B cell (primary cell): Measurements from ENCODE around the gene COQ8A. TPM values are rescaled to one million over a fixed set of nuclear protein-coding genes. Genes with fewer than 3 reads are reported as not detected.

ENCODE experiments used
- ATAC-seq: fragments of 200-7000 bp; cut with Tn5 transposase; one replicate; pipeline ENCODE4 v1.10.0; 2021; ENCODE audit warnings: low read depth, mild to moderate bottlenecking, moderate number of reproducible peaks, moderate library complexity
- CTCF ChIA-PET: fragments of 350-600 bp; sonication (Branson Sonifier 250); formaldehyde crosslinking; loops from one replicate; lab custom pipeline; 2021; ENCODE audit warnings: antibody characterized with exemption, inconsistent platforms; lab: Charles Lee
- POLR2A ChIA-PET: fragments of 350-600 bp; sonication (Branson Sonifier 250); formaldehyde crosslinking; loops from one replicate; lab custom pipeline; 2021; ENCODE audit warnings: antibody characterized with exemption; lab: Charles Lee
- DNase-seq: peaks from one replicate; pipeline ENCODE4 v3.0.0; 2013
- H2AFZ ChIP-seq: 2 replicates; pipeline ENCODE4 v1.6.1; 2012; ENCODE audit warnings: mild to moderate bottlenecking, low read depth, low read length; ENCODE audit not compliant: insufficient read depth, poor library complexity, severe bottlenecking
- H3K27ac ChIP-seq, 2 donors: 1 replicate in 1 of 2; 2 replicates in 1 of 2; pipeline ENCODE4 v1.5.1; 2012 to 2013; ENCODE audit warnings: low read length in 2 of 2, mild to moderate bottlenecking in 2 of 2, moderate library complexity in 1 of 2
- H3K27me3 ChIP-seq, 4 experiments: fragments of 200-600 bp in 1 of 4; sonication (generic) in 1 of 4; replicated peaks in 1 of 4; 1 replicate in 2 of 4; 2 replicates in 2 of 4; pipeline versions ENCODE4 v1.6.1 to v1.7.0; 2013 to 2016; ENCODE audit warnings: low read length in 3 of 4, mild to moderate bottlenecking in 2 of 4, mixed read lengths in 1 of 4, moderate library complexity in 1 of 4; ENCODE audit not compliant: insufficient read depth in 4 of 4, control insufficient read depth in 3 of 4; ENCODE audit errors: control extremely low read depth in 1 of 4
- H3K36me3 ChIP-seq, 2 experiments: replicated peaks in 1 of 2; 1 replicate in 1 of 2; 2 replicates in 1 of 2; pipeline versions ENCODE4 v1.6.1 to v1.7.1; 2013; ENCODE audit warnings: low read length in 1 of 2; ENCODE audit not compliant: insufficient read depth in 2 of 2, control insufficient read depth in 1 of 2; ENCODE audit errors: control extremely low read depth in 1 of 2, extremely low read depth in 1 of 2
- H3K4me1 ChIP-seq, 2 donors: fragments of 200-600 bp in 1 of 2; sonication (generic) in 1 of 2; 1 replicate in 1 of 2; 2 replicates in 1 of 2; pipeline versions ENCODE4 v1.5.1 to v1.6.1; 2013 to 2017; ENCODE audit warnings: low read length in 2 of 2; ENCODE audit not compliant: control insufficient read depth in 2 of 2, insufficient read depth in 2 of 2
- H3K4me2 ChIP-seq: replicated peaks from 2 replicates; pipeline ENCODE3; 2012; ENCODE audit warnings: mild to moderate bottlenecking, low read depth, low read length; ENCODE audit not compliant: poor library complexity, severe bottlenecking
- H3K4me3 ChIP-seq, 5 experiments: fragments of 200-600 bp in 1 of 5; sonication (generic) in 1 of 5; 1 replicate in 3 of 5; 2 replicates in 2 of 5; pipeline versions ENCODE4 v1.5.1 to v1.7.0; 2011 to 2016; ENCODE audit warnings: low read length in 4 of 5, mild to moderate bottlenecking in 4 of 5, low read depth in 2 of 5, control low read depth in 1 of 5, moderate library complexity in 1 of 5; ENCODE audit not compliant: insufficient read depth in 1 of 5; ENCODE audit errors: control extremely low read depth in 1 of 5, extremely low read depth in 1 of 5
- H3K79me2 ChIP-seq: fragments of 200-600 bp; sonication (generic); one replicate; pipeline ENCODE4 v1.6.0; 2016; ENCODE audit warnings: low read length; ENCODE audit not compliant: control insufficient read depth, insufficient read depth
- H3K9ac ChIP-seq: fragments of 200-600 bp; sonication (generic); 2 replicates; pipeline ENCODE4 v1.6.1; 2017; ENCODE audit warnings: mild to moderate bottlenecking, low read length, moderate library complexity
- H3K9me3 ChIP-seq, 3 donors: one replicate each; pipeline versions ENCODE4 v1.6.1 to v1.7.1; 2013; ENCODE audit warnings: low read length in 2 of 3; ENCODE audit not compliant: control insufficient read depth in 2 of 3, insufficient read depth in 1 of 3; ENCODE audit errors: control extremely low read depth in 1 of 3
- H4K20me1 ChIP-seq: 2 replicates; pipeline ENCODE4 v1.6.0; 2012; ENCODE audit warnings: mild to moderate bottlenecking, low read length; ENCODE audit not compliant: insufficient read depth, control insufficient read depth, poor library complexity, severe bottlenecking
- H3K27ac Mint-ChIP-seq: one replicate; pipeline ENCODE4 v1.8.0; 2021; ENCODE audit warnings: mixed read lengths
- H3K27me3 Mint-ChIP-seq: one replicate; pipeline ENCODE4 v1.8.0; 2021; ENCODE audit warnings: mixed read lengths
- H3K4me1 Mint-ChIP-seq: one replicate; pipeline ENCODE4 v1.8.0; 2021; ENCODE audit warnings: mixed read lengths
- H3K4me3 Mint-ChIP-seq: one replicate; pipeline ENCODE4 v1.8.0; 2021; ENCODE audit warnings: mixed read lengths
- H3K9me3 Mint-ChIP-seq: one replicate; pipeline ENCODE4 v1.8.0; 2022; ENCODE audit warnings: mixed read lengths; ENCODE audit not compliant: insufficient read depth
- EZH2 ChIP-seq: IDR thresholded peaks from 2 replicates; pipeline ENCODE4 v1.6.1; 2012; ENCODE audit warnings: borderline replicate concordance, low read depth, mild to moderate bottlenecking, moderate library complexity, low read length; ENCODE audit not compliant: insufficient read depth, poor library complexity, severe bottlenecking
- WGBS: methylation state at CpG from one replicate; pipeline ENCODE4 v1.1.5; 2013; ENCODE audit warnings: missing lambda C conversion rate; ENCODE audit not compliant: insufficient coverage; 5-methylcytosine and 5-hydroxymethylcytosine counted together
- intact Hi-C: fragments of 100-400 bp; cut with micrococcal nuclease; formaldehyde crosslinking; loops from one replicate; pipeline ENCODE4 v1.10.0; 2022
- polyA plus RNA-seq: library from polyadenylated mRNA; depleted of rRNA; stranded (reverse); fragments of >200 nt; gene quantifications from 2 replicates; pipeline ENCODE4 v1.2.3, GENCODE V29; 2012
- total RNA-seq, 2 donors: library from RNA; stranded (reverse); fragments of 120-200 nt in 1 of 2; gene quantifications; 1 replicate in 1 of 2; 2 replicates in 1 of 2; pipeline versions ENCODE4 v1.2.3 to v1.2.4, GENCODE V29; 2013 to 2022
- TF ChIP-seq, protein P1 (sequence below): fragments of 200-600 bp; IDR thresholded peaks from one replicate; pipeline ENCODE4 v1.8.0; 2022; ENCODE audit warnings: antibody characterized with exemption, mild to moderate bottlenecking

Gene COQ8A
- total and polyA plus RNA-seq, 2 donors (not counting 1 experiment from before 2014, with no cell fraction given), result 44.3 to 58.2 TPM

GRCh38 chr1:226894826-226895225 lies 45.3 kb upstream of the COQ8A start:
- no peak overlapping the region for H3K4me2 ChIP-seq
- WGBS, result 93% methylated on average over 3 of the region's 3 CpGs
- H3K27me3 ChIP-seq, result no peaks in the 10 kb centered on the region
- H3K4me3 ChIP-seq, result no peak overlapping the region
- Mint-ChIP-seq H3K4me3 (no peak overlapping the region), H3K27me3 (no peaks in the 10 kb centered on the region), H3K4me1 (no peaks in the 10 kb centered on the region), H3K27ac (no peak overlapping the region), H3K9me3 (no peaks in the 10 kb centered on the region)
- ATAC-seq (no peak), DNase-seq (no peak)
- H3K79me2 ChIP-seq, result no peaks in the 10 kb centered on the region
- no peaks in the 10 kb centered on the region for H3K9me3 ChIP-seq
- TF ChIP-seq EZH2, result no peak
- TF ChIP-seq, protein P1, sequence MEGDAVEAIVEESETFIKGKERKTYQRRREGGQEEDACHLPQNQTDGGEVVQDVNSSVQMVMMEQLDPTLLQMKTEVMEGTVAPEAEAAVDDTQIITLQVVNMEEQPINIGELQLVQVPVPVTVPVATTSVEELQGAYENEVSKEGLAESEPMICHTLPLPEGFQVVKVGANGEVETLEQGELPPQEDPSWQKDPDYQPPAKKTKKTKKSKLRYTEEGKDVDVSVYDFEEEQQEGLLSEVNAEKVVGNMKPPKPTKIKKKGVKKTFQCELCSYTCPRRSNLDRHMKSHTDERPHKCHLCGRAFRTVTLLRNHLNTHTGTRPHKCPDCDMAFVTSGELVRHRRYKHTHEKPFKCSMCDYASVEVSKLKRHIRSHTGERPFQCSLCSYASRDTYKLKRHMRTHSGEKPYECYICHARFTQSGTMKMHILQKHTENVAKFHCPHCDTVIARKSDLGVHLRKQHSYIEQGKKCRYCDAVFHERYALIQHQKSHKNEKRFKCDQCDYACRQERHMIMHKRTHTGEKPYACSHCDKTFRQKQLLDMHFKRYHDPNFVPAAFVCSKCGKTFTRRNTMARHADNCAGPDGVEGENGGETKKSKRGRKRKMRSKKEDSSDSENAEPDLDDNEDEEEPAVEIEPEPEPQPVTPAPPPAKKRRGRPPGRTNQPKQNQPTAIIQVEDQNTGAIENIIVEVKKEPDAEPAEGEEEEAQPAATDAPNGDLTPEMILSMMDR, result no peak
- no peak overlapping the region for H2AFZ ChIP-seq
- no peak overlapping the region for H3K27ac ChIP-seq
- intact Hi-C loops, result no loop called here
- H3K36me3 ChIP-seq, result peaks cover 3 to 5% of the 10 kb centered on the region in 2 experiments
- H3K4me1 ChIP-seq, result no peaks in the 10 kb centered on the region
- POLR2A ChIA-PET, result no interaction called here
- CTCF ChIA-PET, result no interaction called here
- no peak overlapping the region for H3K9ac ChIP-seq
- H4K20me1 ChIP-seq, result no peaks in the 10 kb centered on the region

DNA sequence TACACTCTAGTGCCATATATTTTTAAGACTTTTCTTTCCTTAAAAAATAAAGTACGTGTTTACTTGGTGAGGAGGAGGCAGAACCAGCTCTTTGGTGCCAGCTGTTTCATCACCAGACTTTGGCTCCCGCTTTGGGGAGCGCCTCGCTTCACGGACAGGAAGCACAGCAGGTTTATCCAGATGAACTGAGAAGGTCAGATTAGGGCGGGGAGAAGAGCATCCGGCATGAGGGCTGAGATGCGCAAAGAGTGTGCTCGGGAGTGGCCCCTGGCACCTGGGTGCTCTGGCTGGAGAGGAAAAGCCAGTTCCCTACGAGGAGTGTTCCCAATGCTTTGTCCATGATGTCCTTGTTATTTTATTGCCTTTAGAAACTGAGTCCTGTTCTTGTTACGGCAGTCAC lies 44.5 kb upstream of the COQ8A start:
- Histone ChIP-seq H3K9me3 (no peaks in the 10 kb centered on the region), H3K4me1 (no peaks in the 10 kb centered on the region), H3K4me2 (no peak overlapping the region), H3K27me3 (no peaks in the 10 kb centered on the region), H3K4me3 (no peak overlapping the region), H4K20me1 (no peaks in the 10 kb centered on the region), H2AFZ (no peak overlapping the region), H3K79me2 (no peaks in the 10 kb centered on the region), H3K9ac (no peak overlapping the region), H3K36me3 (peaks cover 3 to 5% of the 10 kb centered on the region in 2 experiments), H3K27ac (no peak overlapping the region)
- no peak for ATAC-seq
- DNase-seq, result no peak
- TF ChIP-seq EZH2, result no peak
- TF ChIP-seq, protein P1, result no peak
- Mint-ChIP-seq H3K4me1 (no peaks in the 10 kb centered on the region), H3K27ac (no peak overlapping the region), H3K27me3 (no peaks in the 10 kb centered on the region), H3K9me3 (no peaks in the 10 kb centered on the region), H3K4me3 (no peak overlapping the region)
- CTCF ChIA-PET, result no interaction called here
- POLR2A ChIA-PET, result no interaction called here
- WGBS, result 93% methylated on average over 11 of the region's 11 CpGs
- intact Hi-C loops, result no loop called here
